ENCODE measurements around the gene DNM3. TPM values are rescaled to one million over a fixed set of nuclear protein-coding genes. Genes with fewer than 3 reads are reported as not detected.

DNM3 gene
- total and polyA plus RNA-seq, 2 of the 8 experiments (the other 6 are each of a cell fraction or from before 2014, with no cell fraction given), result 2.0 to 8.5 TPM

DNA sequence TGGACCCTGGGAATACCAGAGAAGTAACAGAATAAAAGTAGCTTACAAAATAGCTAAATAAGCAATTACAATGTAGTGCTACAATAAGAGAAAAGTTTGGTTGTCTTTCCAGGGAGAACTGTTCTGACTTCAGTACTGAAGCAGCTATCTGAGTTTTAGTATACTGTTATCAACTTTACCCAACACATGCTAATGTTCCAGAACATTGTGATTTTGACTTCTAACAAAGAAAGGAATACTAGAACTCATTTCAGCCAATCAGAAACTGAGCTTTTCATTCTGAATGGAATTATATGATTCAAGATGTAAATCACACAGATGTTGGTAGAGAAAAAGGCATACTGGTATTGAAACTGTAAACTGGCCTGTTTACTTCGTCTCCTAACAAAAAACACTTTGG lies 579.1 kb downstream of the DNM3 start, which contains the start of gene C1orf105:
Gene C1orf105, plus strand, starts transcription at position 301 of the 400 bp plus-strand sequence. CDS start 201 bp downstream, outside the sequence.
- Histone ChIP-seq H3K18ac (ENCODE audit: extremely low read depth, low read length) (no peak within 1 kb of the TSS), H2AK5ac (ENCODE audit: low read depth, low read length) (no peak within 1 kb of the TSS), H2BK120ac (replicated peaks; ENCODE audit: low read depth, low read length) (no peak within 1 kb of the TSS), H3K27ac (ENCODE audit: low read depth, low read length) (no peak within 1 kb of the TSS), H3K27me3 (replicated peaks in 1 of 4; ENCODE audit: control insufficient read depth in 3 of 4, extremely low read depth in 1 of 4, insufficient read depth in 3 of 4, low read length in 3 of 4) (no peaks in the 10 kb centered on the region), H2AFZ (ENCODE audit: low read length) (no peak within 1 kb of the TSS), H3K4ac (replicated peaks; ENCODE audit: insufficient read length, low read depth, low read length) (no peak within 1 kb of the TSS), H3K79me1 (ENCODE audit: low read depth, low read length) (no peaks in the 10 kb centered on the region), H3K14ac (ENCODE audit: insufficient read length) (no peak within 1 kb of the TSS), H3K4me3 (ENCODE audit: extremely low read depth in 1 of 4, insufficient read depth in 2 of 4, low read depth in 3 of 4, low read length in 4 of 4) (no peak within 1 kb of the TSS), H2BK20ac (ENCODE audit: low read length) (no peak within 1 kb of the TSS), H4K8ac (ENCODE audit: extremely low read depth, insufficient read depth, low read length) (no peak within 1 kb of the TSS), H3K23ac (ENCODE audit: insufficient read length) (no peak within 1 kb of the TSS), H2BK15ac (ENCODE audit: low read length) (no peak within 1 kb of the TSS), H3K56ac (replicated peaks; ENCODE audit: insufficient read length, low read depth, low read length) (no peak within 1 kb of the TSS), H3K79me2 (ENCODE audit: control insufficient read depth in 1 of 2, insufficient read depth in 2 of 2, low read length in 2 of 2) (no peaks in the 10 kb centered on the region), H3K9ac (replicated peaks in 1 of 4; ENCODE audit: extremely low read depth in 1 of 4, low read depth in 3 of 4, low read length in 3 of 4) (no peak within 1 kb of the TSS), H2BK12ac (ENCODE audit: low read depth, low read length) (no peak within 1 kb of the TSS), H4K91ac (replicated peaks; ENCODE audit: insufficient read length, low read length) (no peak within 1 kb of the TSS), H3K4me2 (ENCODE audit: insufficient read depth in 1 of 2, low read depth in 2 of 2, low read length in 2 of 2) (no peak within 1 kb of the TSS), H4K5ac (ENCODE audit: insufficient read length, low read depth, low read length) (no peak within 1 kb of the TSS), H3K4me1 (replicated peaks in 1 of 4; ENCODE audit: control insufficient read depth in 3 of 4, insufficient read depth in 4 of 4, low read length in 3 of 4) (peaks cover 0 to 11% (median 3%) of the 10 kb centered on the region in 4 experiments; a peak in 3 of 7 replicates), H4K20me1 (replicated peaks in 1 of 2; ENCODE audit: control insufficient read depth in 1 of 2, insufficient read depth in 2 of 2, low read length in 2 of 2) (no peaks in the 10 kb centered on the region), H3K9me3 (ENCODE audit: insufficient read depth in 2 of 2, low read depth in 1 of 2, low read length in 1 of 2) (no peaks in the 10 kb centered on the region), H3K23me2 (ENCODE audit: low read depth, low read length) (no peaks in the 10 kb centered on the region; the same call in 1 of the 2 replicates), H3K36me3 (ENCODE audit: control insufficient read depth in 2 of 4, insufficient read depth in 4 of 4, low read length in 3 of 4) (no peaks in the 10 kb centered on the region), H2BK5ac (ENCODE audit: low read depth, low read length) (no peak within 1 kb of the TSS)
- TF ChIP-seq CHD1 (IDR thresholded peaks at IDR 0.05; ENCODE audit: low read depth, low read length) (no peak), TEAD4 (IDR thresholded peaks at IDR 0.05; ENCODE audit: low read depth, low read length) (no peak), SUZ12 (IDR thresholded peaks at IDR 0.05; ENCODE audit: low read length) (no peak), BACH1 (IDR thresholded peaks at IDR 0.05; ENCODE audit: low read length) (no peak), KDM5A (IDR thresholded peaks at IDR 0.05; ENCODE audit: low read length) (no peak), FOSL1 (IDR thresholded peaks at IDR 0.05; ENCODE audit: insufficient read depth, low read depth, low read length) (no peak), SP1 (IDR thresholded peaks at IDR 0.05; ENCODE audit: low read depth, low read length) (no peak), RNF2 (IDR thresholded peaks at IDR 0.05; ENCODE audit: borderline replicate concordance, low read depth, low read length, missing control alignments, poor library complexity, severe bottlenecking) (no peak)
- TF ChIP-seq, protein P1, sequence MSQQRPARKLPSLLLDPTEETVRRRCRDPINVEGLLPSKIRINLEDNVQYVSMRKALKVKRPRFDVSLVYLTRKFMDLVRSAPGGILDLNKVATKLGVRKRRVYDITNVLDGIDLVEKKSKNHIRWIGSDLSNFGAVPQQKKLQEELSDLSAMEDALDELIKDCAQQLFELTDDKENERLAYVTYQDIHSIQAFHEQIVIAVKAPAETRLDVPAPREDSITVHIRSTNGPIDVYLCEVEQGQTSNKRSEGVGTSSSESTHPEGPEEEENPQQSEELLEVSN (IDR thresholded peaks at IDR 0.05), result no peak
- TF ChIP-seq, protein P2, sequence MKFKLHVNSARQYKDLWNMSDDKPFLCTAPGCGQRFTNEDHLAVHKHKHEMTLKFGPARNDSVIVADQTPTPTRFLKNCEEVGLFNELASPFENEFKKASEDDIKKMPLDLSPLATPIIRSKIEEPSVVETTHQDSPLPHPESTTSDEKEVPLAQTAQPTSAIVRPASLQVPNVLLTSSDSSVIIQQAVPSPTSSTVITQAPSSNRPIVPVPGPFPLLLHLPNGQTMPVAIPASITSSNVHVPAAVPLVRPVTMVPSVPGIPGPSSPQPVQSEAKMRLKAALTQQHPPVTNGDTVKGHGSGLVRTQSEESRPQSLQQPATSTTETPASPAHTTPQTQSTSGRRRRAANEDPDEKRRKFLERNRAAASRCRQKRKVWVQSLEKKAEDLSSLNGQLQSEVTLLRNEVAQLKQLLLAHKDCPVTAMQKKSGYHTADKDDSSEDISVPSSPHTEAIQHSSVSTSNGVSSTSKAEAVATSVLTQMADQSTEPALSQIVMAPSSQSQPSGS (IDR thresholded peaks at IDR 0.05; ENCODE audit: low read length), result no peak
- POLR2A ChIA-PET (ENCODE audit: partially characterized antibody), result no interaction called here
- FAIRE-seq (no peak), DNase-seq (ENCODE audit: low read depth in 1 of 2, low spot score in 2 of 2) (no peak)
- CTCF ChIA-PET (ENCODE audit: partially characterized antibody), result interaction anchor here (1.0 to 1.2 kb wide), 2 partner anchors 9 to 26 kb away, joined by 3 to 5 read pairs; no protein-coding TSS in a partner anchor
- 86% methylated on average over 1 of the region's 1 CpG; no CpG with 5 or more reads in 1 of the 2 experiments for WGBS, 2 experiments (ENCODE audit: extremely low coverage in 1 of 2, insufficient coverage in 1 of 2, insufficient read length in 1 of 2, insufficient replicate concordance in 2 of 2, low coverage in 1 of 2, low lambda C conversion rate in 2 of 2, missing lambda C conversion rate in 1 of 2)

Data from H1 (cell line).